22Rv1 (cell line): ENCODE data around the gene WIPF2.

Experiments
- H3K27ac ChIP-seq: fragments of 450-650 bp; 2 replicates; pipeline ENCODE4 v1.5.1; 2017
- ZFX ChIP-seq: fragments of 450-650 bp; IDR thresholded peaks from 2 replicates; pipeline ENCODE4 v1.6.1; 2017; ENCODE audit warnings: antibody characterized with exemption, borderline replicate concordance
- TF ChIP-seq, protein P1 (sequence below): fragments of 450-650 bp; IDR thresholded peaks from 2 replicates; pipeline ENCODE4 v1.5.1; 2017; ENCODE audit warnings: mild to moderate bottlenecking

Gene WIPF2

GRCh38 chr17:40253565-40253964 lies 34.5 kb downstream of the WIPF2 start:
- H3K27ac ChIP-seq: no peak overlapping the region
- TF ChIP-seq, protein P1, sequence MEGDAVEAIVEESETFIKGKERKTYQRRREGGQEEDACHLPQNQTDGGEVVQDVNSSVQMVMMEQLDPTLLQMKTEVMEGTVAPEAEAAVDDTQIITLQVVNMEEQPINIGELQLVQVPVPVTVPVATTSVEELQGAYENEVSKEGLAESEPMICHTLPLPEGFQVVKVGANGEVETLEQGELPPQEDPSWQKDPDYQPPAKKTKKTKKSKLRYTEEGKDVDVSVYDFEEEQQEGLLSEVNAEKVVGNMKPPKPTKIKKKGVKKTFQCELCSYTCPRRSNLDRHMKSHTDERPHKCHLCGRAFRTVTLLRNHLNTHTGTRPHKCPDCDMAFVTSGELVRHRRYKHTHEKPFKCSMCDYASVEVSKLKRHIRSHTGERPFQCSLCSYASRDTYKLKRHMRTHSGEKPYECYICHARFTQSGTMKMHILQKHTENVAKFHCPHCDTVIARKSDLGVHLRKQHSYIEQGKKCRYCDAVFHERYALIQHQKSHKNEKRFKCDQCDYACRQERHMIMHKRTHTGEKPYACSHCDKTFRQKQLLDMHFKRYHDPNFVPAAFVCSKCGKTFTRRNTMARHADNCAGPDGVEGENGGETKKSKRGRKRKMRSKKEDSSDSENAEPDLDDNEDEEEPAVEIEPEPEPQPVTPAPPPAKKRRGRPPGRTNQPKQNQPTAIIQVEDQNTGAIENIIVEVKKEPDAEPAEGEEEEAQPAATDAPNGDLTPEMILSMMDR: no peak
- TF ChIP-seq ZFX: no peak

- H3K27ac ChIP-seq: no peak overlapping the region
- no peak for TF ChIP-seq ZFX
- TF ChIP-seq, protein P1: no peak
These were observed 40.4 kb downstream of the WIPF2 start for GRCh38 chr17:40259505-40259904.

GRCh38 chr17:40260528-40260927 lies 41.4 kb downstream of the WIPF2 start:
- TF ChIP-seq, protein P1: no peak
- TF ChIP-seq ZFX: no peak
- H3K27ac ChIP-seq: no peak overlapping the region

DNA sequence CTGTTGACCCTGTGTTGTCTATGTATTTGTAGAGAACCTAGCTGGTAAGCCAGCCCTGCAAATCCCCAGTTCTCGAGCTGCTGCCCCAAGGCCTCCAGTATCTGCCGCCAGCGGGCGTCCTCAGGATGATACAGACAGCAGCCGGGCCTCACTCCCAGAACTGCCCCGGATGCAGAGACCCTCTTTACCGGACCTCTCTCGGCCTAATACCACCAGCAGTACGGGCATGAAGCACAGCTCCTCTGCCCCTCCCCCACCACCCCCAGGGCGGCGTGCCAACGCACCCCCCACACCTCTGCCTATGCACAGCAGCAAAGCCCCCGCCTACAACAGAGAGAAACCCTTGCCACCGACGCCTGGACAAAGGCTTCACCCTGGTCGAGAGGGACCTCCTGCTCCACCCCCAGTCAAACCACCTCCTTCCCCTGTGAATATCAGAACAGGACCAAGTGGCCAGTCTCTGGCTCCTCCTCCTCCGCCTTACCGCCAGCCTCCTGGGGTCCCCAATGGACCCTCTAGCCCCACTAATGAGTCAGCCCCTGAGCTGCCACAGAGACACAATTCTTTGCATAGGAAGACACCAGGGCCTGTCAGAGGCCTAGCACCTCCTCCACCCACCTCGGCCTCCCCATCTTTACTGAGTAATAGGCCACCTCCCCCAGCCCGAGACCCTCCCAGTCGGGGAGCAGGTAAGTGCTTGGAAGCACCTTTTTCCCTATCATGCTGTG lies 45.5 kb downstream of the WIPF2 start:
- no peak for TF ChIP-seq ZFX
- TF ChIP-seq, protein P1: no peak
- no peak overlapping the region for H3K27ac ChIP-seq

- TF ChIP-seq ZFX: no peak
- TF ChIP-seq, protein P1: no peak
- no peak overlapping the region for H3K27ac ChIP-seq
These were observed 46.2 kb downstream of the WIPF2 start for GRCh38 chr17:40265337-40265736.

GRCh38 chr17:40266882-40267281 lies 47.8 kb downstream of the WIPF2 start:
- TF ChIP-seq, protein P1: no peak
- no peak for TF ChIP-seq ZFX
- H3K27ac ChIP-seq: no peak overlapping the region

DNA sequence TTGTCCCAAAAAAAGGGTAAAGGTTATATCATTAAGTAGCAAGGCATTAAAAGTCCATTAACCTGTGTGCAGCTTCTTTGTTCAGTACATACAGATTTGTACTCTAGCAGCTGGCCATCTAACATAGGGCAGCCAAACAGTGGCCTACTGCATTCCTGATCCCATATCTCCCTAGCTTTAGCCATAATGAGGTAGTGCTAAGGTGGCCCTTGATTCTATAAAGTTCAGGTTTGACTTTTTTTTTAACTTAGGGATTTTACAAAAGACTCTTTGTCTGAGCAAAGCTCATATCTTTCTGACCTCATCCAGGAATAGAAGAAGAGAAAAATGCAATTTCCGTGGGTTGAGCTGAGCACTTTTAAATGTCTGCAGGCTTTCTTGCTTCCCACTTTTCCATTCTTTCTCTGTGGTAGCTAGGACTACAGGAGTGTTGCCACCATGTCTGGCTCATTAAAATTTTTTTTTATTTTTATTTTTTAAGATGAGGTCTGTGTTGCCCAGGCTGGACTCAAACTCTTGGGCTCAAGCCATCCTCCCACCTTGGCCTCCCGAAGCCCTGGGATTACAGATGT lies 49.1 kb downstream of the WIPF2 start:
- TF ChIP-seq, protein P1: no peak
- TF ChIP-seq ZFX: no peak
- no peak overlapping the region for H3K27ac ChIP-seq
